Measurements from ENCODE around the gene PPP2R2C.
A peak's percentile ranks its signal among the peaks of the same experiment; 100 is the strongest.

The PPP2R2C gene

GRCh38 chr4:6359536-6360308, 112.7 kb downstream of the PPP2R2C start:
- no peak for DNase-seq

DNA sequence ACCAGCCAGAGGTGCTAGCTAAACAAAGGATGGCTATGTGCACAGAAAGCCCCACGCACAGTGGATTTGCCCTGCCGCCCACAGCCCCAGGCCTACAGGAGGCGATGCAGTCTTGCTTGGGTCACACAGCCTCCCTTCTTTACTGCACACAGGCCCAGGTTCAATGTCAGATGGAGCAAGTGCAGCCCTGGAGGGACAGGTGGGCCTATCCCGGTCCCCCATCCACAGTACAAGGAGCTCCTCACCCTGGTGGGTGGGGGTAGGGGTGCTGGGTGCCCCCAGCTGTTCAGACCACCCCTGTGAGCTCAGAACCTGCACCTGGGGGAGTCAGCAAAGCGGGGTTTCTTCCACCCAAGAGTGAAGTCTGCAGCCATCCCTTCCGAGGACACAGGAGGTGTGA, 114.9 kb downstream of the PPP2R2C start:
- no peak for DNase-seq

- no peak for DNase-seq
These were observed 116.3 kb downstream of the PPP2R2C start for GRCh38 chr4:6356076-6356560.

- DNase-seq, result no peak
These were observed 117.4 kb downstream of the PPP2R2C start for GRCh38 chr4:6355052-6355451.

DNA sequence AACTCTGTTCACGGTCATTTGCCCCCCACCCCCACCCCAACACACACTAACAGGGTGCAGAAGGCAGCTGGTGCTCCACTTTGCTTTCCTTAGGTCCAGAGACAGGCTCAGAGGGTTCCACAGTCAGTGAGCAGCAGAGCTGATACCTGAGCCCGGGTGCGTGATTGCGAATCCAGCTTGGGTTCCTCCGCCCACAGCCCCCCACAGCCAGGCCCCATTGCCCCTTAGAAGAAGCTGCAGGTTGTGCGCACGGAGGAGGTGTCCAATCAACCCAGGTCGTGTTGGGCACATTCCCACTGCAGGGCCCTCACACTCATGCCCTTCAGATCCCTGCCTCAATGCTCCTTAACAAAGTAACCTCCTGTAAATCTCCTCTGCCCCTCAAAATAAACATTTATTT, 117.8 kb downstream of the PPP2R2C start:
- no peak for DNase-seq

DNA sequence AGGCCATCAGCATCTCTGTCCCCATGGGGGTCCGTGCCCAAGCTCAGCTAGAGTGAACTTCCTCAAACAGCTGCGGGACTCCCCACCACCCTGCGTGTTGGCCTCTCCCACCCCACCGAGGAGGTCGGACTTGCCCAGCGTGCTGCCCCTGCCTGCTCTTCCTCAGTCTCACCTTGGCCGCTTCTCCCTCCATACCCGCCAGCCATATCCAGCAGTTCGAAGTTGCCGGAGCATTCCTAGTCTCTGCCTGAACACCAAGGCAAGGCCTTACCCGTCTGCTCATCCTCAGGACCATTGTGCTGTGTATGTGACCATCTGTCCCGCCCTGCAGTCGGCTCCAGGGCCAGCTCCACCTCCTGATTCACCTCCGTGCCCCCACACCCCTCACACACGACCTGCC, 118.3 kb downstream of the PPP2R2C start:
- no peak for DNase-seq

GRCh38 chr4:6352031-6352692, 120.3 kb downstream of the PPP2R2C start:
- DNase-seq, result no peak

GRCh38 chr4:6351246-6352000, 121.0 kb downstream of the PPP2R2C start:
- DNase-seq, result no peak

GRCh38 chr4:6350646-6351045, 121.8 kb downstream of the PPP2R2C start:
- DNase-seq, result no peak

GRCh38 chr4:6349896-6350603, 122.4 kb downstream of the PPP2R2C start:
- DNase-seq, result no peak

DNA sequence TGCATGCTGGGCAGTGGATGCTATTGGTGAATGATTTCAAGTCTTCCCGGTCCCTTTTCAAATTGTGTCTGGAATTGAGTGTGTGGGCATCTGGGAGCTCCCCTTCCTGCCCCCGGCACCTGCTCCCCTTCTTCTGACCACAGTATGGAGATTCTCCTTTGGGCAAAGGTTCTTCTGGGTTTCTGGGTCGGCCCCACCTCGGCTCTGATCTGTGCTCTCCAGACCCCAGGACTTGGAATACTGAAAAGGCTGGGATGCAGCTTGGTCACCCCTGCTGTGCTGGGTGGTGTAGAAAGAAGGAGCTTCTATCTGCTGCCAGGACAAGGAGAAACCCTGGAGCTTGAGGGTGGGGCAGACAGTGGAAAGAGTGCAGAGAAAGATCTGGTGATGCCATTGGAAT, 124.0 kb downstream of the PPP2R2C start:
- DNase-seq, result no peak

- no peak for DNase-seq
These were observed 124.8 kb downstream of the PPP2R2C start for GRCh38 chr4:6347511-6348045.

DNA sequence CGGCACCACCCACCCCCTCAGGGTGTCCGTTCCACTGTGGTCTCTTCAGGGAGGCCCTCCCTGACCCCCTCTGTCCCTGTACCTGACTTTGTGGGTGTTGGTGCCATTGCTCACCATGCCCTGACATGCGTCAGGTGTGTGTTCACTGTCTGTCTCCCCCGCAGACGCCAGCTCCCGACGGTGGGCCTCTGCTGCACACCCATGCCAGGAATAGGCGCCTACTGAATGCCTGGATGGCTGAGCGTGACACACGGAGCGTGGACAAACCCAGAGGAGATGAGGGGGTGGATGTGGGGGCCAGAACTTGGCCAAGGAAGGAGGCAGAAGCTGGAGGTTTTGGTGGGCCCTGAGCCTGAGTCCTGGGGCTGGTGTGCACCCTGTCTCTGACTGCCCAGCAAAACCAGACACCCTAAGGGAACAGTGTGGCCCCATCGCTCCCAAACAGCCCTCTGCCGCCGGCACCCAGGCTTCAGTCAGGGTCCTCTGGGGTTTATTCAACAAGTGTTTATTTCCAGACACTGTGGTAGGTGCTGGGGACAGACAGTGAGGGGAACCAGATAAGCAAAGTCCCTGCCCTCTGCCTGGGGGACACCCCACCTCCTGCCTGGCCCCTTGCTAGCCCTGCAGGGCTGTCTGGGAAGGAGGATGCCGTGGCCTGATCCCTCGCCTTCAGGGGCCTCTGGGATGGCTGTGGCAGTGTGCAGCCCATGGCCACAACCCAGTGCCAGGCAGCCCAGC, 125.9 kb downstream of the PPP2R2C start:
- DNase-seq, result no peak

GRCh38 chr4:6345866-6346265, 126.5 kb downstream of the PPP2R2C start:
- DNase-seq, result no peak

DNA sequence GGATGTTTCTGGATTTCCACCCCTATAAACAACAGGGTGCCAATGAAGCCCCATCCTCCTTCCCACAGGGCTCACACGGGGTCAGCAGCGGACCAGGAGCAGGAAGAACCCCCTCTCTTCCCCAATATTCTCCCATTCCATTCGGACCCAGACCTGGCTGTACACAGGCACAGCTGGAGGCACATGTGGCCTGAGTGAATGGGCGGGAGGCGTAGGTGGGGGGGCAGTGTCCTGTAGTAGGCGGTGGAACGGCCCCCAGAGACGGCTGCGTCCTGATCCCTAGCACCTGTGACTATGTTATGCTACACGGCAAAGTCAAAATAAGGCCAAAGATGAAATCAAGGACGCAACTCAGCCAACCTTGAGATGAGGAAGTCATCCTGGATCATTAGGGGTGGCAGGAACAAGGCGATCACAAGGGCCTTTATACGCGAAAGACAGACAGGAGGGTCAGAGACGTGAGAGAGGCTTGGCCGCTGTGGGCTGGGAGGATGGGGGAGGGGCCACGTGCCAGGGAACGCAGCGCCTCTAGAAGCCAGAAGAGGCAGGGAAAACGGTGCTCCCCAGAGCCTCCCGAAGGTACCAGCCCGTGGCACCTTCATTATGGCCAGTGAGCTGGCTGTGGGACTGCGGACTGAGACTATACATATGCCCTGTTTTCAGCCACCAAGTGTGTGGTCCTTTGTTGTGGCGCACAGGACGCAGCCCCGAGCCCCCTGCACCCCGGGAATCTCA, 127.2 kb downstream of the PPP2R2C start:
- DNase-seq, result no peak

GRCh38 chr4:6343939-6344408, 128.4 kb downstream of the PPP2R2C start:
- peak; percentile 32 for DNase-seq

GRCh38 chr4:6342530-6343293, 129.7 kb downstream of the PPP2R2C start:
- DNase-seq, result no peak

- no peak for DNase-seq
These were observed 130.7 kb downstream of the PPP2R2C start for GRCh38 chr4:6341696-6342095.

GRCh38 chr4:6340446-6341015, 131.9 kb downstream of the PPP2R2C start:
- no peak for DNase-seq

All from T1000 (cell line).